Activated CD4-positive, CD25-positive, alpha-beta regulatory T cell treated with anti-CD3 and anti-CD28 coated beads, Interleukin-2, amount 50 U/mL, for 72 hours (primary cell): ENCODE data around the gene SORBS1.

Experiments used
- DNase-seq: peaks from one replicate; pipeline ENCODE4 v3.0.0; 2021

Gene SORBS1

DNA sequence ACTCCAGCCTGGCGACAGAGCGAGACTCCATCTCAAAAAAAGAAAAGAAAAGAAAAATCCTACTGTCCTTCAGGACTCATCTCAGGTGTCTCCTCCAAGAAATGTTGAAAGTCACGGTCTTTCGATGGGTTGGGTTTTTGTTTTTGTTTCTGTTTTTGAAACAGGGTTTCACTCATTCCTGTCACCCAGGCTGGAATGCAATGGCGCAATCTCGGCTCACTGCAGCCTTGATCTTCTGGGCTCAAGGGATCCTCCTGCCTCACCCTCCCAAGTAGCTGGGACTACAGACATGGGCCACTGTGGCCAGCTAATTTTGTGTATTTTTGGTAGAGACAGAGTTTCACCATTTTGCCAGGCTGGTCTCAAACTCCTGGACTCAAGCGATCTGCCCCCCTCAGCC, 3.1 kb upstream of the SORBS1 start:
- DNase-seq = no peak

DNA sequence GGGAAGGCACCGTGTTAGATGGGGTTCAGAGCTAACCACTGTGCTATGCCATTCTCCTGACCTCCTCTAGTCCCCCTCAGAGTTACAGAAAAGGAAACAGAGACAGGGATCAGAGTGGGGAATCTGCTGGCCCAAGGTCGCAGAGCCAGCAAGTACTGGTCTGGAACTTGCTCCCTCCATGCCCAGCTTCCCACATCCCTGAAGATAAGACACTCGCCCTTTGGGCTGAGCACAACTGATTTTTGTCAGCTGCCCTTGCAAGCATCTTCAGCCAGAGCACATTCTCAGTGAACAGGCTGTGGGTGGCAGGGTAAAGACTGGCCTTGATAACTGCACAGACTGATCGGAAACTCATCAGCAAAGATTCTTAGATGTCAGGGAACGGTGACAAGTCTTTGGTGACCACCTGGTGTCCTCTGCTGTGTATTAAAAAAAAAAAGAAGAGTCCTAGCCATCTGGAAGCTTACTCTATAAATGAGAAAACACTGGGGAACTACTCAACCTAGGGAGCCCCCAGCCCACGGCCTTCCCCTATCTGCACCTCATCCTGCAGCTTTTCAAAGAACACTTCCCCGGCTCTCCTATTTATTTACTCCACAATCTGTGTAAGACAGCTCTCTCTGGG, 1.3 kb upstream of the SORBS1 start:
- DNase-seq = no peak

DNA sequence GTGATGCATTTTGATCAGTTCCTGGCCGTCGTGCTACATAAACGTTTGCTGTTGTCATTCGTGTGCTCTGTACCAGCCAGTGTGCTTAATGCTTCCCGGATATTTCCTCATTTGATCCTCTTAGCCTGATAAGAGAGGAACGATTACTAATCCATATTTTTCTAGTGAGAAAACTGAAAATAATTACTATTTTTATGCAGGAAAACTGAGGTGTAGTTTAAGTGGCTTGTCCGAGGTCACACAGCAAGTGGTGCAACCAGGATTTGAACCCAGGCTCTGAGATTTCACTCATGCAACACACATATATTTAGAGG, 650 bp upstream of the SORBS1 start:
- DNase-seq = no peak

GRCh38 chr10:95560278-95561176, 644 bp downstream of the SORBS1 start:
- peak; percentile 51 for DNase-seq

- no peak for DNase-seq
Measured at GRCh38 chr10:95559896-95560277, 1.3 kb downstream of the SORBS1 start.

DNA sequence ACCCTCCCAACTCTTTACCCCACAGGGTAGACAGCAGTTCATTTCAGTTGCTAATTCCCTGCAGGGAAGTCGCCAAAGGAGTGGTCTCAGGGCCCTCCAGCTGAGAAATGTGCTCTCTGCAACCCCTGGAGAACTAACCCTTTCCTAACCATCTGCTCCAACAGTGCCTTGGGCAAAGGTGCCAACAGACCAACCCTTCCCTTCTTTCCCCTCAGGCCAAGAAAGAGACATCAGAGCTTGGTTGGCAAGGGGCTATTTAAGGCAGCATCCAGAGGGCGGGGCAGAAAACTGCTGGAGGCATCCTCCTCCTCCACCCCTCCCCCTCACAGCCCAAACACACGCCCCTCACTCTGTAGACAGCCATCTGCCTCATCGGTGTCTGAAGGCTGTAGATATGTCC, 1.7 kb downstream of the SORBS1 start:
- no peak for DNase-seq

- no peak for DNase-seq
Measured at GRCh38 chr10:95558593-95559320, 2.4 kb downstream of the SORBS1 start.

DNA sequence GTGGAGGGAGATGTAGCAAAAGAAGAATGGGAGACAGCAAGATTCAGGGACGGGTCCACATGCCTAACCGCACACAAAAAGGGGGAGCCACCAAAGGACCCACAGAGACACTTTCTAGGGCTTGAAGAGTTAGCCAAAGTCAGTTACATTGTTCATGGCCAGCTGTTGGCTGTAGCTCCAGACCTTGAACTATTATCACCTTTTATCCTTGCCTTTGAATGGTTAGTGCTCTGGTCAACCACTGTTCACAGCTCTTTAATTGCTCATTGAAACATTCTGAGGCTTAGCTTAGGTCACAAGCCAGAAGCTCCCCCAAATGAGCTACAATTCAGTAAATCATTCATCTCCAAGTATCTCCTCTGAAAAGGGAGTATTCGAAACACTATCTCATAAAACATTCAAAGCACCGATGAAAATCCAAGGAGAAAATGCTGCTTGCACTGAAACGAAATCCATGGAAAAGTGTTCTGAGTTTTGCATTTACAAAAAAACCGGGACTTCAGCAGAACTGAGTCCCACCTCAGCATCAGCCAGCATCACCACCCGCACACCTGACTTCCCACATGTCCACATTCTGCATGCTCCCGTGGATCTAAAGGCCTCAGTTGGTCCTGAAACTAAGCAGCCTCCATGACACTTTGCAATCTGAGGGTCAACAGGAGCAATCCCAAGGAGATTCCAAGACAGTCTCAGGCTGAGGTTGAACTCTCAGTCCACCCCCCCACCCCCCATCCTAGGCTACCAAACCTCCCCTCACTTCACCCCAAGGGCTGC, 4.0 kb downstream of the SORBS1 start:
- DNase-seq = no peak

DNA sequence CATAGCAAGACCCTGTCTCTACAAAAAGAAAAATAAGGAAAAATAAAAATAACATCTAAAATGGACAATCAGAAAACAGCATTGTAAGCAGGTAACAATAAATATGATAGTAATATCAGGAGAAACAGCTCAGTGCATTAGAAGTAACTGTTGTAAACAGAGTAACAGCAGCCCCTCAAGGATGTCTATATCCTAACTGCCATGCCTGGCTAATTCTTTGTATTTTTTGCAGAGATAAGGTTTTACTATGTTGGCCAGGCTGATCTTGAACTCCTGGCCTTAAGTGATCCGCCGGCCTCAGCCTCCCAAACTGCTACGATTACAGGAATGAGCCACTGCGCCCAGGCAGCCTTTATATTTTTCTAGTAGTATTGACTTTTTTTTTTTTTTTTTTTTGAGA, 7.5 kb downstream of the SORBS1 start:
- DNase-seq = no peak

DNA sequence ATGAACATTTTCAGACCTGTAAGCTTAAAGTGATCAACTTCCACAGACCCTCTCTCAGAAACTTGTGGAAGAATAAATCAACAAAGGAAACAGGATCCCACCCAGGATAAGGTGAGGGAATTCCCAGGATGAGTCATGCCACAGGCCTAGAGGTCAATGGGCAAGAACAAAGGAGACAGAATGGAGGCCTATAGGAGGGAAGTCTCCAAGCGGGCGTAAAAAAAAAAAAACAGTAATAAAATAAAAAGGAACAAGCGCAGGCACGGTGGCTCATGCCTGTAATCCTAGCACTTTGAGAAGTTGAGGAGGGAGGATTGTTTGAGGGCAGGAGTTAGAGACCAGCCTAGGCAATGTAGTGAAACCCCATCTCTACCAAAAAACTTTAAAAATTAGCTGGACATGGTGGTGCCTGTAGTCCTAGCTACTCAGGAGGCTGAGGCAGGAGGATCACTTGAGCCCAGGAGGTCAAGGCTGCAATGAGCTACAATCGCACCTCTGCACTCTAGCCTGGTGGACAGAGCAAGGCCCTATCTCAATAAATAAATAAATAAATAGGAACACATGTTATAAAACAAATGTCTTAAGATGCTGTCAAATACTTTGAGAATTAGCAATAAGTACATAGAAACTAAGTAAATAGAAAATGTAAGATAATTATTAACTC, 8.4 kb downstream of the SORBS1 start:
- DNase-seq = no peak

DNA sequence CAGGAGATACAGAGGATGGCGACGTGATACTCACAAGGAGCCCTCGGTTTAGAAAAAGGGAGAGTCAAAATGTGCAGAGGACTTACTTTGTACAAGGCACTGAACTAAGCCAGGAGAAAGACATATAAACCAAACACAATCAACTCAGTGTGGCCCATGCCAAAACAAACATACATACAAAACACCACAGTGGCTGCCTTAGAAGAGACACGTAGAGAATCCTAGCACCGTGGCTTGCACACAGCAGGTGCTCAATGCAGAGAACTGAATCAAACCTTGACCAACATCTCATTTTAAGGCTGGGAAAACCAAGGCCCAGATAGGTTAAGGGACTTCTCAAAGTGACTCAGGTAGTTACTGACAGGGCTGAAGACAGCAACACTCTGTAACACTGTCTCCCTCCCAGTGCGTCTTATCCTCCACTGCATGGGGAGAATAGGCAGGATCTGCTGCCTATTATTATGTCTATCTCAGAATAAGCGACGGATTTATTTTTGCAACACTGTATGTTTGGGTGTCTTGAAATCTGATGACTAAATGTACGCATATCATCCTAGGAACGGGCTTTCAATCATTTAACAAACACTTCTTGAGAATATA, 11.0 kb downstream of the SORBS1 start:
- no peak for DNase-seq

DNA sequence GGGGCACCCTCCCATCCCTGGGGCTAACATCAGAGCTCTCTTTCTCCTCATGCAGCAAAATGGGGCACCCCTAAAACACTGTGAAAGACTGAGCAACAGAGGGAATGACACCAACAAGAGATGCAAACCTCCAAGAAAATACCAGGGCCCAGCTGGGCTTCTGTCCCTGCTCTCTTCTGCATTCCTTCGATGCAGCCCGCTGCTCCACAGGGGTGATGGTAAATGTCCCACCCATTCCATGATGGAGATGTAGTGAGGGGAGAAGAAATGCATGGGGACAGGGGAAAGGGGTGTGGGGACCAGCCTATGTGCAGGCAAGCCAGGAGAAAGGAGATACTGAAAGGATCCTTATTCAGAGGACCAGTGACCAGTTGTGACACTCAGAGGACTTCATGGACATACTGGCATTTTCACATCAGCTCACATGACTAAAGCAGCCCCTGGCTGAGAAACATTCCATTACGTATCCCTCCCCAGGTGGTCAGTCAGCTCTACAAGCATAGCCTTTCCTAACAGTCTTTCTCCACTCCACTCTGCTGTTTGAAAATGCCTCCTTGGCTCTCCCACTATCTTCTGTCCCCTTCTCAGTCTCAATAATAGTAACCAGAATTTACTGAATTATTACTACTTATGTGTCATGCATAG, 13.3 kb downstream of the SORBS1 start:
- no peak for DNase-seq

- DNase-seq = no peak
Measured at GRCh38 chr10:95547197-95547596, 14.0 kb downstream of the SORBS1 start.

DNA sequence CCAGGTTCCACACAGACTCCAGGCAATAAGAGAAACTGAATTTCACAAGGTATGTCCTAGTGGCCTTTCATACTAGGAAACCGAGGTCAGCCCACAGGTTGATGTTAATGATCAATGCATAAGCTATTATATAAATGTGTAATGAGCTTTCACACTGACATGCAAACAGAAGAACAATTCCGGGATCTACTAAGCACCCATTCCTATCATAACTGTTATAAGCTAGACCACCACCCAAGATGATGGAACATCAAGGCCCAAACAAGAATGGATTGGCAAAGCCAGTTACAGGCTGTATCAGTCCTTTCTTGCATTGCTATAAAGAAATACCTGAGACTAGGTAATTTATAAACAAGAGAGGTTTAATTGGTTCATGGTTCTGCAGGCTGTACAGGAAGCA, 15.2 kb downstream of the SORBS1 start:
- no peak for DNase-seq

GRCh38 chr10:95544783-95545500, 16.2 kb downstream of the SORBS1 start:
- no peak for DNase-seq

GRCh38 chr10:95543459-95543858, 17.7 kb downstream of the SORBS1 start:
- DNase-seq = no peak

DNA sequence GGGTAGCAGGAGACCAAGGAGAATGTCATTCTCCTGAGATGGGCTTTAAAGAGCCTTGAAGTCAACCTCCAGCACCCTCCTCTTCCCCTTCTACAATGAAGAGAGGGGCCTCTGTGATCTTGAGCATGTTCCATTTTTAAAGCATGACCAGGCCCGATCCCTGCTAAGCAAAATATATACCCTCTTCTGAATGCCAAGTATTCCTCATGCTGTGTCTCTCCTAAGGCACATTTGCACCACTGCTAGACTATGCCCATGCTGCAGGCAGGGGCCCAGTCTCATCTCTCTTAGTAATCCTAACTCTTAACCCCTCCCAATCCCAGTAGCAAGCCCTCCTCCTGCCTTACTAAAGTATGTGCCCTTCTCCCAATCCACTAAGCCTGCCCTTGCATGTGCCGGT, 18.4 kb downstream of the SORBS1 start:
- no peak for DNase-seq

- DNase-seq = no peak
Measured at GRCh38 chr10:95542330-95542729, 18.8 kb downstream of the SORBS1 start.

- no peak for DNase-seq
Measured at GRCh38 chr10:95540514-95541052, 20.6 kb downstream of the SORBS1 start.

DNA sequence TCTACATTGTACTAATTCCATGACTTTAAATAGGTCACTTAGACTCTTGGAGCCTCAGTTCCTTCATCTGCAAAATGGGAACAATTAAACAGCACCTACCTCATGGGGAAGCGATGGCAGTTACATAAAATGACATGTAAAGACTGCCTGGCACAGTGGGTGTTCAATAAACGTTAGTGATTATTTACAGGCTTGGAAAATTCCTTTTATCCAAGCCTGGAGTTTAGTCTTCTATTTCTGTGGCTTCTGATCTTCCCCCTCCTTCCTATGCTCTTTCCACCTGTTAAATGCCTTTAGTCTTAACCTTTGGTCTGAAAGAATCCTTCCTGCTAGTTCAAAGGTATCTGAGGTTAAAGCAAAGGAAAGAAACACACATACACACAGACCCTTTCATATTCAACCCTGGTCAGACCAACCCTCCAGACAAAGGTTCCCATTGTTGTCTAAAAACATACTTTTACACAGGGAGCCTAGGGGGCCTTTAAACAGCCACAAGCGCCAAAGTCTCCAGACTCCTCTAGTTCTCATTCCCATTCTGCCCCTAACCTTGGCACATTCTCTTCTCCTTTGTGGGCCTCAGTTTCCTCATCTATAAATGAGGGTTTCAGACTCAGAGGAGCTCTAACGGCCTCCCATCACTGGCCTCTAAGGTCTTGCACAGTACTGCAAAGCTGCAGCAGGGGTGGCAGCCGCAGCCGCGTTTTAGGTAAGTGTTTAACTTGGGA, 21.4 kb downstream of the SORBS1 start:
- no peak for DNase-seq
